GM11168 (cell line): ENCODE measurements around the gene AGAP2.

Experiments
- in situ Hi-C: fragments of 300-500 bp; cut with MboI; formaldehyde crosslinking; loops from one replicate; pipeline ENCODE4 v1.12.0; 2022; ENCODE audit warnings: low sequenced_read_pairs; ENCODE audit not compliant: unreplicated experiment

AGAP2 gene

DNA sequence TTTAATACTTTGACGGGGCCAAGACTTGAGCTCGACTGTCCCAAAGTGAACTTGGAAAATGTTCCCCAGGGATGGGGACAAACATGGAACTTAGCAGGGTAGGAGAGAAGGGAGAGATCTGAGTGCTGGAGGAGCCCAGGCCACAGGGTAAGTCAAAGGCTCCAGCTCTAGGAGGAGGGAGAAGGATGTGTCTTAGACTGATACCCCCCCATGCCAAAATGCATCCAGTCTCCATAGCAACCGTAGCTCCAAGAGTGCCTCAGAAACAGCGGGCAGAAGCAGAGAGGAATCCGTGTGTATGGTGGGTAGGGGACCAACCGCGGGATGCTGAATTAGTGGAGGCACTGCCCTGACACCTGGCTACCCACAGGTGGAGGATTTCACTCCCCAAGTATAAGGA lies 845 bp upstream of the AGAP2 start:
- in situ Hi-C loops, result no loop called here

DNA sequence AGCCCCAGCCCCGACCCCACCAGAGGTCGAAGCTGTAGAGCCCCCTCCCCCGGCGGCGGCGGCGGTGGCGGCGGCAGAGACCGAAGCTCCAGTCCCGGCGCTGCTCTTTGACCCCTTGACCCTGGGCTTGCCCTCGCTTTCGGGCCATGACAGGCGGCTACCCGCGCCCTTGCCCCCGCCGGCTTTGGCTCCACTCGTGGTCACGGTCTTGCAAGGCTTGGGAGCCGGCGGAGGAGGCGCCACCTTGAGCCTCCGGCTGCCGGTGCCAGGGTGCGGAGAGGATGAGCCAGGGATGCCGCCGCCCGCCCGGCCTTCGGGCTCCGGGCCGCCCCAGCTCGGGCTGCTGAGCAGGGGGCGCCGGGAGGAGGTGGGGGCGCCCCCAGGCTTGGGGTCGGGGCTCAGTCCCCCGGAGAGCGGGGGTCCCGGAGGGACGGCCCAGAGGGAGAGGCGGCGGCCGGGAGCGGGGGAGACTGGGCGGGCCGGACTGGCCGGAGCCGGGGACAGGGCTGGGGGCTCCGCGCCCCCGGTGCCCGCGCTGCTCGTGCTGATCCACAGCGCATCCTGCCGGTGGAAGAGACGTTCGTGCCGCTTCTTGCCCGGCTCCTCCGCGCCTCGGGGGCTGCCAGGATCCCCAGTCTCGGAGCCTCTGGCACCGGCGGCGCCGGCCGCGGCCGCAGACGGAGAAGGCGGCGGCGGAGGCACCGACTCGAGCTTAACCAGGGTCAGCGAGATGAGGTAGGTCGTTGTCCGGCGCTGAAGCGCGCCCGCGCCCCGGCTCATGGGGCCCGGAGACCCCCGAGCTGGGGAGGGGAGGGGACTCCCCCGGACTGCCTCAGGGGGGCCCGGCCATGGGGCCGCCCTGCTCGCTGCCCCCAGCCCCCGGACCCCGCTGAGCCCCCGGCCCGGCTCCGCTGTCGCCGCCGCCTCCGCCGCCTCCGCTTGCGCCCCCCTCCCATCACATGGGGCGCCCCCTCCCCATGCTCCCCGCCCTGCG lies 778 bp downstream of the AGAP2 start:
- in situ Hi-C loops, result no loop called here

DNA sequence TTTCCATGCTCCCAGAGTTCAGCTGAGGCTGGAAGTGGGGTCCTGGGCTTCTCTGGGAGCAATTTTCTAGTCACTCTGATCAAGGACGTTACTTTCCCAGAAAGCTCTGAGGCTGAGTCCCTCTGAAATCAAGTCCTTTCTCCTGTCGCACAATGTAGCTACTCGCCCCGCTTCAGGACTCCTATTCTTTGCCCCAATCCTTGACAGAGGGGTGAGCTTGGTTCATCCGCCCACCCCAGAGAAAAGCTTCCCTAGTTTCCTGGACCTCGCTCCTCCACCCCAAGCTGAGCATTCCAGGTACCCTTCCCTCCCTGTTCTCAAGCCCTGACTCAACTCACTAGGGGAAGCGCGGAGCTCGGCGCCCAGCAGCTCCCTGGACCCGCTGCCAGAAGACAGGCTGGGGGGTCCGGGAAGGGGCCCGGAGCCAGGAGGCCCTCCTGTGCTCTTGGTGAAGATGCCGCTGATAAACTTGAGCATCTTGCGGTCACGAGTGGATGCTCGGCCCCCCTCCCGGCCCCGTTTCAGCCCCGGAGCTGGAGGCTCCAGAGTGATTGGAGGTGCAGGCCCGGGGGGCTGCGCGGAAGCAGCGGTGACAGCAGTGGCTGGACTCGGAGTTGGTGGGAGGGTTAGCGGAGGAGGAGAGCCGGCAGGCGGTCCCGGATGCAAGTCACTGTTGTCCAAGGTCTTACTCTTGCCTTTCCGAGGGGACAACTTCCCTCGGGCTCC lies 1.6 kb downstream of the AGAP2 start:
- in situ Hi-C loops, result no loop called here

DNA sequence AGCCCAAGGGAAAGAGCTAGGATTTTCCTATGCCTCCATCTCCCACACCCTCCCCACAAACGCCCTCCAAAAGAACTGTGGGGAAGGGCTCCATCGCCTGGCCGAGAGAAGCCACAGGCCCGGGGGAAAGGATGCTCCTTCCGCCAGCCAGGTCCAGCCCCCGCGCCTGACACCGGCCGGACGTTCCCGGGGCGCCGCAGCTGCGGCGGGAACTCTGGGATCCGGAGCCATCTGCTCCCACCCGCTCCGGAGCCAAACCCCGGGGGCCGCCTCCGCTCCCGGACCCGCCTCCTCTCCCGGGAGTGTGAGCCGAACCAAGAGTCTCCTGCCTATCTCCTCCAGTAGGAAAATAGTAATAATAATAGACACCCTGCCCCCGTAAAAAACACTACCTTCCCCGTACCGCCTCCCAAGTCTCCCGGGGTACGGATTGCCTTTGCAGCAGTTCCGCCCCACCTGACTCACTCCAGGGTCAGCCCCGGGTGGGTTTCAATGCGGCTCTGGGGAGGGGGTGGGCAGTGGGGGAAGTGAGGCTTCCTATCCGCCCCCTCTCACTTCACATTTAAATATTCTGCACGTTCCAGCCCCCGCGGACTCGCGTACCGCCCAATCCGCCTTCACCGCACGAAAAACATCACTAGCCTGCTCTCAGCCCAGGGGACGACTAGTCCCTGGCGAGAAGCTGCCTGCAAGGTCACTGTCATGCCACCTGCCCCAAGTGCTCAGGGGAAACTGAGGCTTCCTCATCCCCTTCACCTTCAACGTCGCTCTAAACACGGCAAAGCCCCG lies 2.4 kb downstream of the AGAP2 start:
- in situ Hi-C loops, result no loop called here

DNA sequence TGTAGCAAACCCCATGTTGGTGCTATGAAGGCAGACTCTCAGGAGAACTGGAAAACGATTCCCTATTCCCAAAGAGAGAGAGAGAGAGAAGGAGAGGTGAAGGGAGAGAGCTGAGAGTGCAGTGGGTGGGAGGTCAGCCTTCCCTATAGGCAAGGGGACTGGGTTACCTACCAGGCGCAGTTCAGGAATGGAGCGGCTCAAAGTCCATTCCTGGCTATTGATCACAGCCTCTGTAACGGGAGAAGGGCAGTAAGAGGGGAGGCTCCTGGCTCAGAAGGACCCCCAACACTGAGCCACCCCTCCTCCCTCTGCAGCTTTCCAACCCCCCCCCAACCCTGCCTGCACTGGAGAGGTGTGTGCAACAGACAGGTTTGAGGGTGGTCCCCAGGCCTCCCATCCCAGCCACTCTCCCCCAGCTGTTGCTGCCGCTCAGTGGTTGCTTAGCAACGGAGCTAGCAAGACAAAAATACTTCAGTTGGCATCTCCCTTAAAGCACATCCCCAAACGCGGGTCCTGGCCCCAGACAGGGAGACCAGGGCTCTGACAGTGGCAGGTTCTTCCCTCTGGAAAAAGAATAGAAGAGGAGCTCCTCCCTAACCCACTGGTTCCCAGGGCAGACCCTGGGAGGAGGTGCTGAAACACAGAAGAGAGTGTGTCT lies 3.2 kb downstream of the AGAP2 start:
- in situ Hi-C loops, result no loop called here

DNA sequence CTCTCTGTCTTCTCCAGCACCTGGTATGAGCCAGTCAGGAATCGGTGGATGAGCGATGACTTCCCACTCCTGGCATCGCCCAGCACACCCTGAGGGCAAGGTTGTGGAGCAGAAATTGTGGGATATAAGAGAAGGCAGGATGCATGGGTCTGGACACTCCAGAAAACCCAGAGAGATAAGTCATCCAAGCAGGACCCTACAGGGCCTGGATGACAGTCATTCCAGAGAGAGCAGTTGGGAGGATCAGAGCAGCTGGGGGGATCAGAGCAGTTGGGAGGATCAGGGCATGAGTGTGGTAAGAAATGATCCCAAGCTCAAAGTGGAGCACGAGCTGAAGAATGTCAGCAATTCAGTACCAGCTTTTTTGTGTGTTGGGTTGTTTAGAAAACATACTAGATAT lies 4.0 kb downstream of the AGAP2 start:
- in situ Hi-C loops, result no loop called here

DNA sequence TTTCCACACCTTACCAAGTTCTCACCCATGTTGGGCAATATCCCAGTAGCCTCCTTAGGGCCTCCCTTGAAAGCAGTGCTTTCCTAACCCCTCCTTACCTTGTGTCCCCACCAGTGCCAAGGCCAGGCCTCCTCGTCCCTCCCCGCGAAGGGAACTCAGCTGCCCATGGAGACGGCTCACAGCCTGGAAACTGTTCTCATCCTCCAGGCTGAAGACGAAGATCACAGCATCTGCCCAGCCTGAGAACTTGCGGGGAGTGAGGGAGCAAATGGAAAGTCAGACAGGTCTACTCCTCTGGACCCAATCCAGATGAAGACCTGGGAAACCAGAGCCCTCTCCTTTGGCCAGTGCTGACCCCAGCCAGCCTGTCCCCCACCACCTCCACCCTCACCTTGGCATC lies 4.6 kb downstream of the AGAP2 start:
- in situ Hi-C loops, result no loop called here

DNA sequence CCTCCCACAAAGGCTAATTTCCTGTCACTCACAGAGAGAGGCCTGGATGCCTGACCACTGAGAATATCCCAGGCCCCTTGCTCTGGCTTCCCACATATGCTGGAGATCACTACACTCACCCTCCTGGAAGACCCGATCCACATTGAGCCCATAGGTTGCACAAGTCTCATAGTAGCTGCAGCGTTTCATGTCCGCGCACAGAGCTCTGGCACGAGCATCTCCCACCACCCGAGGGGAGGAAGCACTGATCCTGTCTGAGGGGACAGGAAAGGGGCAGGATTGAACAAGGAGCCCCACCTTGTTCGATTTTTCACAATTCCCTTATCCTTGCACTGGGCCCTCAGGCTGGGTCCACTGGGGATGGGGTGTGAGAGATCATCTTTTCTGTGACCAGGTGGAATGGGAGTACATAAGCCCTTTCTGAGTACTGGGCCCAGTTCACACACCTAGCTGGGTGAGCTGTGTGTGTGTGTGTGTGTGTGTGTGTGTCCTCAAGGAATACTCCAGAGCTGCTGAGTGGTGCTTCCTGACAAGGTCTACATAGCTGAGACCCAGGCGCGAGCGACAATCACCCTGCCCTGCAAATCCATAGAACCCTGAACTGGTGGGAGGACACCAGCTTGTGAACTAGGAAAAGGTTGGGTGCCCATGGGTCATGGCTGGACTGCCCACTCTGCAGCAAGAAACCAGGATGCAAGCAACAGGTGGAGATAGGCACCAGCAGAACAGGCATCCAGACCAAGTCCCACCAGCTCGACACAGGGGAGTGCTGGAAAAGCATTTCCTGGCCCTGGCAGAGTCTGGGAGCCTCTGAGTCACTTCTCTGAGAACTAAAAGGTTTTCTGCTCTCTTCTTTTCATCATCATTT lies 5.6 kb downstream of the AGAP2 start:
- in situ Hi-C loops, result no loop called here

DNA sequence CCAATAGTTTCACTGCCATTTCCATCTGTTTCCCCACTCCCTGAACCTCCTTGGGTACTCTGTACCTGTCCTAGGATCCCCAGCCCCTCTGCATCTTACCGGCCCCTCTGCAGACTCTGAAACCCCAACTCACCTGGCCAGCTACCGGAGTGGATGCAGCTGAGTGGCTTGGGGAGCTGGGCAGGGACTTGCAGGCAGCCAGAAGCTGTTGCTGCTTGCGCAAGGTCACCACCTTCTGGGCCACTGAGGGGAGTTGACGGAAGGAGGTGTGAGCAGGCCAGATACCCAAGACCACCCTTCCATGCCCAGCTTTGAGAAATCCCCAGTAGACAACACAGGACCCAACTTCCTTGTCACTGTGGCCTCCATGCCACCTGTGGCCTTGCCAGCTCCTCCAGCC lies 6.3 kb downstream of the AGAP2 start:
- in situ Hi-C loops, result no loop called here

DNA sequence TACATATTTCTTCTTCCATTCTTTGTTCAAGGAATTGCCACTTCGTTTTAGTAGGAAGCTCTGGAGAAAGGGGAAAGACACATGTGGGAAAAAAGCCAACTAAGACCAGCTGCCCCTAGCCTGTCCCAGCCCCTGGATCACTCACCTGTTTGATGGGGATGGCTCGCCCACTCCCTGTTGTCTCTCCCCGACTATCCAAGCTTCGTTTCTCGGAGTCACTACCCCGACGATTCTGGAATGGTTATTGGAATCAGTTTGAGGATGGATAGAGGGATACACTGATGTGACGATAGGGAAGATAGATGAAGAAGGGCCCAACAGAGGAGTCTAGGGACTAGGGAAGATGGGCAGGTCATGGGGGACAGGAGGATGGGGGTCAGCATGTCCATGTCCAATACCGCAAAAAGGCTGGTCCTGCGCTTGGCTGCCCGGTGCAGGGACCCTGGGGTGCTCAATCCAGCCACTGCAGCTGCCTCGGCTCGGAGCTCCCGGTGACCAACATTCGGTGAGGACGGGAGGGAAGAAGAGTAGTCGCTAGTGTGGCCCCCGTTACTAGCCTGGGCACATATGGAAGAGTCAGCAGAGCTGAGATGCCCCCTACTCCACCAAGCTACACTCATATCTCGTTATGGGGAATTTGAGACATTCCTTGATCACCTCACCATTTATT lies 7.0 kb downstream of the AGAP2 start:
- in situ Hi-C loops, result no loop called here

DNA sequence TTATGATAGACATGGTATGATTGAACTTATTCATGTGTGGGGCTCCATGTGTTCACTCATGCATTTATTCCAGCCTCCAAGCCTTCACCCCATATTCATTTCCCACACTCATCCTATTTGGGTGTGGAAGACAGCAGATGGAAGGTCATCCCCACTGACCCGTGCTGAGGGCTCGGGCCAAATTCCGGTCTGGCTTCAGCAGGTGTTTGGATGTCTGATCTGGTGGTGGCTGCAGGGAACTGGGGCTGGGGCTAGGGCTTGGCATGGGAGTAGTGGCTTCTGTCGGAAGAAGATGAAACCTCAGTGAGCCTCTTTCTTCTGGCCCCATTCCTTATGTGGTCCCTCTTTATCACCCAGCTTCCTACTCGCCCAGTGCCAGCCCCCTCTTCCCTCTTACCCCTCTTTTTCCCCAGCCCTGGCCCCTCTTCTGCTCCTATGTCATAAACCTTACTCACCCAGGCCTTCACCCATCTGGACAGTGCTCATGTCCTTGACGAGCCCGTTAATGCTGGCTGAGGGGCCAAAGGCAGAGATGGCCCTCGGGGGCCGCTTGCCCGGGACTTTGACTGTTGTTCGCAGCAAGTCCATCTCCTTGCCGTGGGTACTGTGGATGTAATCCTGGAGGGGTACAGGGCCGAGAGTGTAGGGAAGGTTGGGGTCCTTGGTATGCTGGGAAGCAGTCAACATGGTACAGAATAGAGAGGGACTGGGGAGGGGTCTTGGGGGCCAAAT lies 8.0 kb downstream of the AGAP2 start:
- in situ Hi-C loops, result no loop called here

DNA sequence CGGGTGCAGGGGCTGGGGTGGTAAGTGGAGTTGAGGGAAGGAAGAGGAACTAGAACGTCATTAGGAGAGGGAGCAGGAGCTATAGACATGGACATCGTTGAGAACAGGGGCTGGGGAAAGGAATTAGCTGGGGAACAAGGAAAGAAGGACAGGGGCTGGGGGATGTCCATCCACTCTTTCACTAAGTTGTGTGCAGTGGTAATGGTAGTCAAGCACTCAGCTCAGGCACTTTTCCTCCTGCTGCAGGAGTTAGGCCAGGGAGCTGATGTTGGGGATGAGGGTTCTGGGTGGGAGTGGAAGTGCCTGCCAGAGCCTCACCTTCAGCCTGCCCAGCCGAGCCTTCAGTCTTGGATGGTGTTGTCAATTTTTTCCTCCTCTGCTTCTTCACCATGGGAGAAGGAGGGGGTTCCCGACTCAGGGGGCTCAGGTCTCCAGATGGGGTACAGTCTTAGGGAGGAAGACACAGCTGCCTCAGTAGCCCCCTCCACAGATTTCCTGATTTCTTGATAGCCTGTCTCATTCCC lies 9.2 kb downstream of the AGAP2 start:
- in situ Hi-C loops, result no loop called here

DNA sequence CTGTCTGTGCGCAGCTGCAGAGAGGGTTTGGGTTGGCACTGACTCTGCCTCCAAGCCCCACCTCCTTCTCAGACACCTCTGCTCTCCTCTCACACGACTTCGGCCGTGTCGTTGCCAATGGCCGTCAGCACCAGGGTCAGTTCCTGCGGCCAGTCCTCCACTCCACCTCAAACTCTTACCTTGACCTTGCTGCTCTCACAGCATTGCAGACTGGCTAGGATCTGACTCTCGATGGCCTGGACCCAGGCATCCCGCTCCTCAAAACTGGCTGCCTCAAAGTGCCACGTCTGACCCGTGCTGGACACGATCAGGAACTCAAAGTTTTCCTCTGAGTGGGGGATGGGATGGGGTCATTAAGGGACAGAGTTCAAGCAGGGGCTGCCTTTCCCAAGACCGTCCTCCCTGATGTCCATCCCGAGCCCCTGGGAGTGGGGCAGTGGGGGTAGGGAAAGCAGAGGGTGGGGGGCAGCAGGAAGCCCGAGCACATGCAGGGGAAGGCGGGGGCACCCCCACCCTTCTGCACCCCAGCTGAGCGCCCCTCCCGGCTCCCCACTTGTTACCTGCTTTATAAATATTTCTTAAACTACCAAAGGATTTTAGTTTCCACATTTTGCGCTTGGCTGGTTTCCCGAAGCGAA lies 10.7 kb downstream of the AGAP2 start:
- in situ Hi-C loops, result no loop called here

DNA sequence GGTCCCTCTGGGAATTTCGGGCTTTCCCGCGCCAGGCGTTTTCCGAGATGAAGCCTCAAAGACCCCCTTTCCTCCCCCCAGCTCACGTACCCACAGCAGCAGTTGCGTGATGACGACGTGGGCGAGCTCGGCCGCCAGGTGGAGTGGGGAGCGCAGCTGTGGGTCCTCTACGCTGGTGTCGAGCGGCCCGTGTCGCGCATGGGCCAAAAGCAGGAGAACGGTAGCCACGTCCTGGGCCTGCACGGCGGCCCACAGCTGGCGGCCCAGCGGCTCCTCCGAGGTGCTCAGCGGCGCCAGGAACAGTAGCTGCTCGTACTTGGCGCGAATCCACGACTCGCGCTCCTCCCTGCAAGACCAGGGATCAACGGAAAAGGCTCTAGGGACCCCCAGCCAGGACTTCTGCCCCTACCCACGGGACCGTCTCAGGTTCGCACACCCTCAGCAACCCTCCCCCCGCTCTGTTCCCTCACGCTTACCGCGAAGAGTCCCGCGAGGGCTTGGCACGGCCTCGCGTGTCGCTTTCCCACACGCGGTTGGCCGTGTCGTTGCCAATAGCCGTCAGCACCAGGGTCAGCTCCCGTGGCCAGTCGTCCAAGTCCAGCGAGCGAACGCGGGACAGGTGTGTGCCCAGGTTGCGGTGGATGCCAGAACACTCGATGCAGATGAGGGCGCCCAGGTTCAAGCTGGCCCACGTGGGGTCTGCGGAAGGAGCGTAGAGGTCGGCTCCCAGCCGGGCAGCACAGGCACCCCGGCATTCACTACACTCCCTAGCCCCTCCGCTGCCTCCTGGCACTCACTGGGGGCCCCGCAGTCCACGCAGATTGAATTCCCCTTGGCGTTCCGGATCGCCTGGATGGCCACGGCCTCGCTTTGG lies 11.4 kb downstream of the AGAP2 start:
- in situ Hi-C loops, result no loop called here

DNA sequence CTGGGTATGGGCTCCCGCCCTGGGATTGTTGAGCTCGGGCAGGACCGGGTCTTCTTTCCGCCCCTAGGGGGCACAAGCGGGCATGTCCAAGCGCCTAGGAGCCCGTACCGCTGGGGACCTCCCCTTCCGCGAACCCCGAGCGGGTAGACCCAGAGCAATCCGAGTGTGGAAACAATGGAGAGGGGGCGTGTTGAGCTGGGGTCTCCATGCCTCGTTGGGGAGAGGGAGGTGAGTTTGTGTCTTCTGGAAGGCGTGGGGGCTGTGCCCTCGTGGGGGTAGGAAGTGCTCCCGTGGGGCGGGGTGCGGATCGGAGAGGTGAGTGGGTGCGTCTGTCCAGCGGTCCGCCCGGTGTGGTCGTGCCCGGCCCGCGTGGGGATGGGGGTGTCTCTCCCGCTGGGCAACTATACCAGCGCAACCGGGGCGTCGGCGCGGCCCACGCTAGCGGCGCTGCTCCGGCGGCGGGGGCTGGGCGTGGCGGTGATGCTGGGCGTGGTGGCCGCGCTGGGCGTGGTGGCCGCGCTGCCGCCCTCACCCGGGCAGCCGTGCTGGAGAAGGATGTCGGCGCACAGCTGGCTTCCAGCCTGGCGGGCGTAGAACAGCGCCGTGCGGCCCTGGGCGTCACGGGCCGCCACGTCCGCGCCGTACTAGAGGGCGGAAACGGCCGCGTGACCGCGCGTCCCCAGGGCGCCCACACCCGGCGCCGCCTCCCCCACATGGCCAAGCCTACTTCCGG lies 12.2 kb downstream of the AGAP2 start:
- in situ Hi-C loops, result no loop called here

DNA sequence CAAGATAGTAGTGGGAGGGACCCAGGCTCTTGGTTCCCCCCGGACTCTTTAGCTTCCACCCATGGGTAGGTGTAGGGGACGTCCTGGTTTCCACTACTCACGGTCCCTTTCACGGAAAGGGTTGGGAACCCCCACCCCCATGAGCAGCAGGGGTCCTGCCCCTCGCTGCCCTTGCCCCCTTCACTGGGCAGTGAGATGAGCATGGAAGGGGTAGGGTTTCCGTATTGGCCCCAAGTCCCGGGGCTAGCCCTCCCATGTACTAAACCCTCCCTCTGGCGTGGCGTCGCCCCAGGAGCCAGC lies 12.7 kb downstream of the AGAP2 start:
- in situ Hi-C loops, result no loop called here
